ENCODE results near the gene KCNJ10.
"Not testable (repeated sequence)": the region's sequence is repeated elsewhere in the genome, so short reads cannot be mapped to it uniquely, and the experiment has no call there.

KCNJ10 gene

DNA sequence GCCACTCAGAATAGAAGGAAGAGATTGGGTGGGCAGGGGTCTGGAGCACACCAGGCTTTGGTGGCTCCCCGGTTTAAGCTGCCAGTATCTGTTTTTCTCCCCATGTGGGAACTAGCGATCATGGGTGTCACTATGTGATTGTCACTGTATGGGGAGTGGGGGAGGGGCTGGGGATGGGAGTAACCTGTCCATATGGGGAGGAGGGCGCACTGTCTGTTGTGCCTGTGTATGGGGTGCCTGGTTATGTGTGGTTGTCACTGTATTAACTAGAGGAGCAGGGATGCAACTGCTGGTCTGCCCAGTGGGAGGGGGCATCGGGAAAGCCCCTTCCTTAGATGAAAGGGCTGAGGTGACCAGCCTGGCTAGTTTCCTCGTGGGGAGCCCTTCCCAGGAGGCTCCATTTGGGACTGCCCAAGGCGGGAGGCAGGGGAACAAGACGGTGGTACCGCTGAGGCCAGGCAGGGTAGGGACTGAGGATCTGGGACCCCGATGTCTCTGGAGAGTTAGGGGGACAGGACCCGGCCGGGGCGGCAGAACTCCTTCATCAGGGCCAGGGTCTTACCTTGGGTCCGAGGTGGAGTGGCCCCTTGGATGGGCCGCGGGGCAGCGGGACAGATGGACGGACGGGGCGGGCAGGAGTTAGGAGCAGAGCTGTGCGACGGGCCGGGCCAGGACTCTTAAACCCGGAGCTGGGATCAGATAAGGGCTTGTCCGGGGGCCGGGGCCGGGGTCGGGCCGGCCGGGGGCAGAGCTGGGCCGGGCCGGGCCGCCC, at the start of gene KCNJ10:
TSS of gene KCNJ10 (minus strand) at position 701 of the 772 bp plus-strand sequence. CDS start 27,628 bp downstream, outside the sequence.
- in situ Hi-C loops (cut with MboI; ENCODE audit: low sequenced_read_pairs), result no loop called here

DNA sequence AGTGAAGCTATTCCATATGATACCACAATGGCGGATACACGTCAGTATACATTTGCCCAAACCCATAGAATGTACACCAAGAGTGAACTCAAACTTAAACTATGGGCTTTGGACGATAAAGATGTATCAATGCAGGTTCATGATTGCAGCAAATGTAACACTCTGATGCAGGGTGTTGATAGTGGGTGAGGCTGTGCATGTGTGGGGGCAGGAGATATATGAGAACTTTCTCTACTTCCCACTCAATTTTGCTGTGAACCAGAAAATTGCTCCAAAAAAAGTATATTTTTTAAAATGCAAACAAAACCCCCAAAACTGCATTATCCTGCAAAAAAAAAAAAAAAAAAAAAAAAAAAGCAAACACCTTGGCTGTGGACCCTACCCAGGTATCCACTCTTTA, 49.0 kb upstream of the KCNJ10 start:
- in situ Hi-C loops (cut with MboI; ENCODE audit: low sequenced_read_pairs), result no loop called here

DNA sequence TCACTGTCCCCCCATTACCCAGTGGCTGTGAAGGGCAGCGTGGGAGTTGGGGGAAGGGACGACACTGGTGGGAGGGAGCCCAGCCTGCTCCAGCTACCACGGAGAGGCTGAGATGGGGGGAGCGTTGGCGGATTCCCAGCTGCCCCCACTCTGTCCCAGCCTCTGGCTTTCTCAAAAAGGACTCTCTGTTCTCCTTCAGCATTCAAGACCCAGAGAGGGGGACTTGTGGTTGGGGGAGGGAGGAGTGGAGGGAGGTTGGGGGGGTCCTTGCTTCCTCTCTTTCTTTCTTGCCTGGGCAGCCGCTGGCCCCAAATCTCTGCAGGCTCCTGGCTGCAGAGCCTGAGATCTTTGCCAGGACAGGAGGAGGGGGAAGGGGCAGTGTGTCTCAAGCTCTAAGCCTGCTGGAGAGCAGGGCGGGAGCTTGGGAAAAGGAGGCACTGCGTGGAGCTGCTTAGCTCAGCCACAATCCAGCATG, 47.8 kb upstream of the KCNJ10 start:
- in situ Hi-C loops (cut with MboI; ENCODE audit: low sequenced_read_pairs), result no loop called here

DNA sequence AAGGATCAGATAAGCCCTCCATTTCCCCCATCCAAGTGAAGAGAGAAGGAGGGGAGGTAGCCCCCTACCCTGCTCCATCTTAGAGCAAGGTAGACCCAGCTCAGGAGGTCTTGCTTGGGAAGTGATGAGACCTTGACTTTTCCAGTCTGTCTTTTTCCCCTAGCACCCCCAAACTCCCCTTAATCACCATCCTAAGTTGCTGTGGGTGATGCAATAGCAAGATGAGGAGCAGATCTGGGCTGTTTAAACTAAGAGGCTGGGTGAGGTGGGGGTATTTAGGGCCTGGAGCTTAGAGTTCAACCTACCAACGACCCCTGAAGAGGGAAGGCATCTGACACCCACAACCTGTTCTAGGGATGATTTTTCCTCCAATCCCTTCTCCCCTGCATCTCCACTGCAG, 47.3 kb upstream of the KCNJ10 start:
- in situ Hi-C loops (cut with MboI; ENCODE audit: low sequenced_read_pairs), result no loop called here

DNA sequence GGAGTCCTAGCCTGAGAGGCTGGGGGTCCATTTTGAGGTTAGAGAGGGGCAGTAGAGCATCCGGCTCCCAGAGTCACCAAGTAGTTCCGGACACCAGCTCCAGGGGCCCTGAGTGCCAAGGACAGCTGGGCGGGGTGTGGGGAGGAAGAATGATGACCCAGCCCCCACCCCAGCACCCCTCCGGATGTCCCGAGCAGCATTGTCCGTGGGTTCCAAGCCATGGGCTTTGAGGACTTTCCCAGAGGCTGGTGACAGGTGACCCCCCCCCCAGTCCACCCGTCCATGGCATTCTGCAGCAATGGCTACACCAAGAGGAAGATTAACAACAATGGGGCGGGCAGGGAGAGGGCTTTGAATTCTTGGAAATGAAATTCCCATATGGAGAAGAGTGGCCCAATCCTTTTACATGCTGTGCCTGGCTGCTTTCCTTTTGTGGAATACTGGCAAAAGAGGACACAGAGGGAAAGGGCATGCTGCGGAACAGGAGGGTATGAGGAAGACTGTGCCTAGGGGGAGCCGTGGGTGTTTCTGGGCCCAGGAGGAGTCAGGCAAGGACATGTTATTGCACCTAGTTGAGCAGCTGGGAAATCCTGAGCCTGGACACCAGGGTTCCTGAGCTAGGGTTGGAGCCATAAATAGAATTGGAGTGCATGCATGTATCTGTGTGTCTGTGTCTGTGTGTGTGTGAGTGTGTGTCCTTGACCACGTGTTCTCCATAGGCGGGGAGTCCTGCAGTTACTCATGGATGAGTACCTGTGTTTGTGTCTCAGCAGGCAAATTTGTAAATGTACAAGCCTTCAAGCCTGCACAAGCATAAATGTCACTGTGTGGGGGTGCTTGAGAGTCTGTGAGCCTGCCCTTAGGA, 46.6 kb upstream of the KCNJ10 start:
- in situ Hi-C loops (cut with MboI; ENCODE audit: low sequenced_read_pairs), result no loop called here

DNA sequence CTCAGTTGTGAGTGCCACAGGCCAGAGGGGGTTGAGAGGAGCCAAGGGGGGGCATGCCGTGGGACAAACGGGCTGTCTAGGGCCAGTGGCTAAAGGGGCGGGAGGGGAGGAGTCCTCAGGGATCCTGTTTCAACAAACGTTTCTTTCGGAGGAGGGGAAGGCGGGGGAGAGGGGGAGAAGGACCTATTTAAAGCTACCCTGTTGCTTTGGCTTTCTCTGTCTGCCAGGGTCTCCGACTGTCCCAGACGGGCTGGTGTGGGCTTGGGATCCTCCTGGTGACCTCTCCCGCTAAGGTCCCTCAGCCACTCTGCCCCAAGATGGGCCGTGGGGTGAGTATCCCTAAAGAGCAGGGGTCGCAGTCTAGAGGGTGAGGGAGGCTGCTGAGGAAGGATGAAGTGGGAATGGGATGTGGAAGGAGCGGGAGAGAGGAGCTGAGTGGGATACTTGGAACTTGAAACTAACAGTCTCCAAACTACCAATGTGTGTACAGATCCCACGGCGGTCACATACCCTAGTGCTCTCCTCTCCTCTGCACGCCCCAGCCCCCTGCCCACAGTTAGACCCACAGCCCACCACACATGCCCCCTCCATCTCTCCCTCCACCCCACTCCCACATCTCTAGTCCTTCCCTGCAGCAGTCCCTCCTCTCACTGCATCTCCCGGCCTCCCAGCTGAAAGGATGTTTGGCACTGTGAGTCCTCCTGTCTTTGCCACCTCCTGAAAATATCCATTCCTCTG, 45.8 kb upstream of the KCNJ10 start, which contains the start of gene ATP1A2:
TSS of gene ATP1A2 (plus strand) at position 215 of the 738 bp plus-strand sequence. CDS start at position 318, 103 bp downstream.
- in situ Hi-C loops (cut with MboI; ENCODE audit: low sequenced_read_pairs), result no loop called here

DNA sequence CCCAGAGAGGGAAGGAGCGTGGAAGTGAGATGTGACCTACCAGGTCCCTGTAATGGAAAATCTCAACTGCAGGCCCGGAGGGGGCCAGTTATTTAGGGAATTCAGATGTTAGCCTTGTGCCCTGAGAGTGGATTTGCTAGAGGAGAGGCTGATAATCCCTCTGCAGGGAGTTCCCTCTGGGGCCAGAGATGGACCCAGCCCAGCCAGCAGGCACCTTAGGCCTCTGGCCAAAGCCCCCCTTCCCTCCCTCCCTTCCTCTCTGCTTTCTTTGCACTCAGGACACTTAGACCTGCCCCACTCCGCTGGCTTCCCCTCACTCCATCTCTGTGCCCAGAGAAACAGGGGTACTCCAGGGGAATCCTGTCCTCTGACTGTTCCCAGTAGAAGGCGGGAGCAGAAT, 44.1 kb upstream of the KCNJ10 start:
- in situ Hi-C loops (cut with MboI; ENCODE audit: low sequenced_read_pairs), result no loop called here

DNA sequence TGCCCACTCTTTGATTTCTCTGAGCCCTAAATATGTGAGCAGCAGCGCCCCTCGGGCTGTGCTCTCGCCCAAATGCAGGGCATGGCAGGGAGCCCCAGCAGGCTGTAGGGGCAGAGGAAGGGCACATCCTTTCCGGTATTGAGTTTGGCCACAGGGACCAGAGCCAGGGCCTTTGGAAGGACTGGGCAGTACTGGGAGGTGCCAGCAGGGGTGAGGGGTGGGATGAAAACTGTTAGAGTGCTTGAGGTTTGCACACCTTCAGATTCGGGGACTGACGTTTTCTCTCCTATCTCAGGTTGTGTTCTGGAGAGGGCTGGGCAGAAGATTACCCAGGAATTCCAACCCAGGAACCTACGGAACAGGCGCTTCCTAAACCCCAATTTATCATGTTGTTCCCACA, 43.4 kb upstream of the KCNJ10 start:
- in situ Hi-C loops (cut with MboI; ENCODE audit: low sequenced_read_pairs), result no loop called here

DNA sequence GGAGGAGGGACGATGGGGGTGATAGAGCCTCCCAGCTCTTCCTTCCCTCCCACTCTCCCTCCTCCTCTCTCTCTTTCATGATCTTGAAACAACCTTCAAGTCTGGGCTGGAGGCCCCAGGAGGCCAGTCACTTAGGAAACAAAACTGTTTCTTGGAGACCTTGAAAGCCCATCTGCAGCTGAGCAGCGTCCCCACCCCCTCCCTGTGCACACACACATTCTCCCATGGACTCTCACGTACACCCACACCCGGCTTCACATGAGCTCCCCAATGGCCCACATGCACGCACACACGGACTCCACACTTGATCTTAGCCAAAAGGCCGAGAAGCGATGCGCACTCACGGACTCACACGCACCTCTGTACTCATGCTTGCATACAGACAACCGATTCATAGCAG, 42.4 kb upstream of the KCNJ10 start:
- in situ Hi-C loops (cut with MboI; ENCODE audit: low sequenced_read_pairs), result no loop called here

DNA sequence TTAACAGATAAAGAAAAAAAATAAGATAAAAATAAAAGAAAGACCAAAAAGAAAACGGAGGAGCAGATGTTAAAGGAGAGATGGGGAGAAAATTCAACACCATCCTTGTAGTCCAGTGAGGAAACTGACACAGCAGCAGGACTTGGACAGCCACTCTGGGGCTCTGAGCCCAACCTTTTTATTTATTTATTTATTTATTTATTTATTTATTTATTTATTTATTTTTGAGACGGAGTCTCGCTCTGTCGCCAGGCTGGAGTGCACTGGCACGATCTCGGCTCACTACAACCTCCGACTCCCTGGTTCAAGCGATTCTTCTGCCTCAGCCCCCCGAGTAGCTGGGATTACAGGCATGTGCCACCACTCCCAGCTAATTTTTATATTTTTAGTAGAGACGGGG, 41.5 kb upstream of the KCNJ10 start:
- in situ Hi-C loops (cut with MboI; ENCODE audit: low sequenced_read_pairs), result not testable (repeated sequence)

DNA sequence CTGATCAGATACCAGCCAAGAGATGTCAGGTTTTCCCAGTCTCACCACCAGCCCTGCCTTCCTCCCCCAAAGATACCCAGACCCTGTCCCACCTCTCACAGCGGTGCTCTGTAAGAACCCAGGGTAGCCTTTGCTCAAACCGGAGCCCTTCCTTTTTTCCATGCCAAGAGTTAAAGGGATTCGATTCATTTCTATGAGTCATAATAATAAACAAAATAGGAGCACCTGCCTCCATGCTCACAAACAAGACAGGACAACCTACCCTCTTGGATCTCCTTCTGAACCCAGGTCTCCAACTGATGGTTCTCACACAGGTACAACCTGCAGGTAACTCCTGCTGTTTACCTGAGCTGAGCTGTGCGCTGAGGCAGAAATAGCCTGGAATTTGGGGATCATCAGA, 39.7 kb upstream of the KCNJ10 start:
- in situ Hi-C loops (cut with MboI; ENCODE audit: low sequenced_read_pairs), result no loop called here

DNA sequence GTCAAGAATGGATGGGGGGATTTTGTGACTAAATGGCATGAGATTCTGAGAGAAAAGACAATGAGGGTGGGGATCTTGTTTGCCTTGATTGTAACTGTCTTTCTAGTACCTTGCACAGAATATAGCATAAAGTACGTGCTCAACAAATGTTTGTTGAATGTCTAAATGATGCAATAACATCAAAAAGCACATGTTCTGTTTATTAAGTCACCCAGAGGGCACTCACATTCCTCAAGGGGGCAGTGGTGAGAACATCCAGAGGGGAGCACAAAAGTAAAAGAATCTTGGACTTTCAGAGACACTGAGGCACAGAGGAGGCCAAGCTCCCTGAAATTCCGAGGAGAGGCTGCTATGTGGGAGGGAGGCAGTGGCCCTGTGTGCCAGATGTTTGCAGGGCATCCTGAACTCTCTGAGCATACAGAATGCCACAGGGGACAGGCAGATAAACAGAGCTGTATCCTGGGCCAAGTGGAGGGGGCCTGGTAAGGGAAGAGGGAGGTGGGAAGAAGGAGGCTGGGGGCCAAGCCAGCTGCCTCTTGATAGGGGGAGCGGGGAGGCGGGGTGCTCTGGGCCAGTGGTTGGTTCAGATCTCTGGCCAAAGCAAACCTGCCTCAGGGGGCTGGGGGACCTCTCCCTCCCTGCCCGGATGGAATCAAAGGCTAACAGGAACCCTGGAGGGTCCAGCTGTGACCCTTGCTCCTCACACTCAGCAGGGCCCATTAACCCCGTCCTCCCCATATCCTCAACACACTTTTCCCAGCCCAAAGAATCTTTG, 39.1 kb upstream of the KCNJ10 start:
- in situ Hi-C loops (cut with MboI; ENCODE audit: low sequenced_read_pairs), result no loop called here

DNA sequence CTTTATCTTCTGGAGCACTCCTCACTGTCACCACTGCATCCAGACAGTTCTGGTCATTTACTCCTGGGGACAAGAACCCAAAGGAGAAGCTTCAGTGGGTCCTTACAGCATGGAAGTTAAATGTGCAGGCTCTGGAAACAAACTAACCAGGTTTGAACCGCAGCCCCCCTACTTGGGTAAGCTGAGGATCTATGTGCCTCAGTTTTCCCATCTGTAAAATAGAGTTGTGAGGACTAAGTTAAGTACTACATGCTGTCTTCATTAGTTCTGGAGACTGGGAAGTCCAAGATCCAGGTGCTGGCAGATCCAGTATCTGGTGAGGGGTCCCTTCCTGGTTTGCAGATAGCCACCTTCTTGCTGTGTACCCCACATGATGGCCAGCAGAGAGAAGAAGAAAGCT, 37.6 kb upstream of the KCNJ10 start:
- in situ Hi-C loops (cut with MboI; ENCODE audit: low sequenced_read_pairs), result no loop called here

DNA sequence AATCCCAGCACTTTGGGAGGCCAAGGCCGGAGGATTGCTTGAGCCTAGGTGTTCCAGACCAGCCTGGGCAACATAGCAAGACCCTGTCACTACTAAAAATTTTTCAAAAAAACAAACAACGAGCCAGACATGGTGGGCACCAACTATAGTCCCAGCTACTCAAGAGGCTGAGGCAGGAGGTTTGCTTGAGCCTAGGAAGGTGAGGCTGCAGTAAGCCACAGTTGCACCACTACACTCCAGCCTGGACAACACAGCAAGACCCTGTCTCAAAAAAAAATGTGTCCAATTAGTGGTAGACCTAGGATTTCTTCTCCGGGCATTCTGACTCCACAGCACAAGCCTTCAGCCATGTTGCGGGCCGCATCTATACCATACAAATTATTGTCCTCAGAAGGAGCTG, 35.2 kb upstream of the KCNJ10 start:
- in situ Hi-C loops (cut with MboI; ENCODE audit: low sequenced_read_pairs), result no loop called here

DNA sequence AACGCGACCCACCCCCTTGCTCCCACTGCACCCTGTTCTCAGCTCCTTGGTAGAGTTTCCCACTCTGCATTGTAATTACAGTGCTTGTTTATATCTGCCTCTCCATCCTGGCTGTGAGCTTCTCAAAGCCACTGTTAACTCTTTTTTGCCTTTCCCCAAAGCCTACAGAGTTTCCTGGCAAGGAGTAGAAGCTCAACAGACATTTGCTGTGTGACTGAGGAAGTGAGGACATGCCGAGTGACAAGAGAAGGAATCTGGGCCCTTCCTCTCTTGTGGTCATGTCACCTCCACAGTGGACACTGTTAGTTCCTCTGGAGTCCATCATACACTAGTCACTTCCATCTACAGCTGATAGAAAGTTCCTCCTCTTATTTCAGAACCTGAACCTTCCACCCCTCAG, 34.5 kb upstream of the KCNJ10 start:
- in situ Hi-C loops (cut with MboI; ENCODE audit: low sequenced_read_pairs), result no loop called here

DNA sequence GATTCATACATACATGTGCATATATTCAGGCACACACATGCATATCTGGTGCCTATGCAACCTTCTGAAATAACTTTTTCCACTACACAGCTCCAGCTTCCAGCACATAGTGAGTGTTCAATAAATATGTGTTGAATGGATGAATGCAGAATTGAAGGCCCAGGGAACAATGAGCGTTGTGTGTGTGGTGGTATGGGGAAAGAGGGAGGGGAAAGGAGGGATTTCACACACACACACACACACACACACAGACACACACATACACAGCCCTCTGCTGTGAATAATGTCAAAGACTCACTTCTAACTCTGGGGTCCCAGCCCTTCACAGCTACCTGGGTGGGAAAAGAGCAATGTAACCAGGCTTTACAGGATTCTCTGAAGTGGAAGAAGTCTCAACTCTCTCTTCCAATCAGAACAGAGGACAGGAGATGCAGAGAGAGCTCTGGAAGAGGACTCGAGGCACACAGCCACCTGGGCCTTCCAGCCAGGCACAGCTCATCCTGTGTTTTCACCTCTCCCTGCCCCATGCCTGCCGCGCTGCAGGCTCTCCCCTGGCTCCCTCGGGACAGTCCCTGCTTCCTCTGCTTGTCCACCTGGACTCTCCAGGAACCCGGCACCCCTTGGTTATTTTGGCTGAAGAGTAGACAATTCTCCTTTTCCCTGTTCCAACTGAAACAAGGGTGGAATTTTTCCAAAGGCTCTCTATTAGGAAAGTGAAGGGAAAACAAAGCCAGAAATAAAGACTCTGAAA, 33.9 kb upstream of the KCNJ10 start:
- in situ Hi-C loops (cut with MboI; ENCODE audit: low sequenced_read_pairs), result no loop called here

DNA sequence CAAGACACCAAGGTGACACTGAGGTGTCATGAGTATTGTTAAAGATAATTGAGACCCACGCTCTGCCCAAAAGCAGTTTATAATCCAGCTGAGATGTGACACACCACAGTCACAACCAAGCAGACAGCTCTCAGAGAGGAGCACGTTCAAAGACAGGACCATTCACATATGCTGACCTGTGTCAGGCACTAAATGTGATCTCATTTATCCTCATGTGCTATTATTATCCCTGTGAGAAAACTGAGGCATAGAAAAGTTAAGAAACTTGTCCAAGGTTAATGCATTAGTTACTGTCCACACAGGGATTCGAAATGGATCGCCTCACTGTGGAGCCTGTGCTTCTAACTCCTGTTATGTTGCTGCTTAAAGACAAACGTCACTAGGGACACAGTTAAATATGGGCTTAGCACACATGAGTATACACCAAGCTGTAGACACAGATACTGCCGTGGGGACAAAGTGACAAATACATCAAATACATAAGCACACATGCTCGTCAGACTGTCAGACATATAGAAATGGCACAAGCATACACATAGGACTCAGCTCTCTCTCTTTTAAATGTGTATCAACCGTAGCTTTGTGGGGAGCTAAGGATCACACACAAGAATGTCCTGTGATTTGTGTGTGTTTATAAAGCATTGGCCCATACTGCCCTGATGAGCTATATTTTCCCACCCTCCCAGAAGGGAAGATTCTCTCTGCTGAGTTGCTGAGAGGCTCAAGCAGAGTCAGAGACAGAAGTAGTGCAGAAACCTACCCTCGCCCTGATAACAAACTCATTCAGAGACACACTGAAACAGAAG, 32.0 kb upstream of the KCNJ10 start:
- in situ Hi-C loops (cut with MboI; ENCODE audit: low sequenced_read_pairs), result no loop called here

DNA sequence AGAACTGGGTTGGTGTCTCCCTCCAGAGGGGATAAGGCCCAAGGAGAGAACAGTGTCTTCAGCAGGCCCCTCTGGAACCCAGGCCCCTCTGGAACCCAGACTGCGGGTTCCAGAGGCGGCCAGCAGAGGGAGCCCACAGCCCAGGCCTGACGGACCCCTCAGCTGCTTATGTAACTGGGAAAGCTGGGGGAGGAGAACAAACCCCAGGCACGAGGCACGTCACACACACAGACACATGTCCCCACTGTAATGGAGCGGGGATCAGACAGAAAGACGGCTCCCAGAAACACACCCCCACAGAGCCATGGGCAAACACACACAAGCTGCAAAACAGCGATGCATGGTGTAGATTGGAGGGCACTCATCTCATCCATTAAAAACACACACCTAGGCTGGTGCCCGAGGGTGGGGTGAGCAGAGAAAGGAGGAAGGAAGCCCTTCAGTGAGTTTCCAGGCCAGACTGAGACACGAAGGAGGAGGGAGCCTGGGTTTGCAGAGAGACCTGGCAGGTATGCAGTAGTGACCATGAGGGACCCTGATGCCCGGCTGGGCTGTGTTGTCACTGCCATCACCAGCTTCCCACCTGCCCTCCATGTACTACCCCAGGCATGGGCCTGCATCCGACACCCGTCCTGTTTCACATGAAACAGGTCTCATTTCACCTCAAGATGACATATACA, 31.2 kb upstream of the KCNJ10 start:
- in situ Hi-C loops (cut with MboI; ENCODE audit: low sequenced_read_pairs), result no loop called here
